ENCODE results near the gene HACD1.

Gene HACD1

DNA sequence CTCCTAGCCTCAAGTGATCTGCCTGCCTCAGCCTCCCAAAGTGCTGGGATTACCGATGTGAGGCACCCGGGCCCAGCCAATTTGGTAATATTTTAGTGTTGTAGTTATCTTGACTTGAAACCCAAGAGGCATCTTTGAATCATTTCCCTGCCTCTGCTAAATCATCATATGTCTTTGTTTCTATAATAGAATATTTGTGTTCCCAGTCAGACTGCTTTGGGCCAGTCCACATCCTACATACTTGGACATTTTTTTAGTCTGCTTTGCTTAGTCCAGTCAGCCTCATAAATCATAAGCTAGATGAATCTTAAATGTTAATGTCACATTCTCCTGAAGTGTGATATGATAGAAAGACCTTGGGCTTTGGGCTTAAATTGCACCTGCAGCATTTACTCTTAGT lies 32.7 kb upstream of the HACD1 start:
- TF ChIP-seq, protein P1, sequence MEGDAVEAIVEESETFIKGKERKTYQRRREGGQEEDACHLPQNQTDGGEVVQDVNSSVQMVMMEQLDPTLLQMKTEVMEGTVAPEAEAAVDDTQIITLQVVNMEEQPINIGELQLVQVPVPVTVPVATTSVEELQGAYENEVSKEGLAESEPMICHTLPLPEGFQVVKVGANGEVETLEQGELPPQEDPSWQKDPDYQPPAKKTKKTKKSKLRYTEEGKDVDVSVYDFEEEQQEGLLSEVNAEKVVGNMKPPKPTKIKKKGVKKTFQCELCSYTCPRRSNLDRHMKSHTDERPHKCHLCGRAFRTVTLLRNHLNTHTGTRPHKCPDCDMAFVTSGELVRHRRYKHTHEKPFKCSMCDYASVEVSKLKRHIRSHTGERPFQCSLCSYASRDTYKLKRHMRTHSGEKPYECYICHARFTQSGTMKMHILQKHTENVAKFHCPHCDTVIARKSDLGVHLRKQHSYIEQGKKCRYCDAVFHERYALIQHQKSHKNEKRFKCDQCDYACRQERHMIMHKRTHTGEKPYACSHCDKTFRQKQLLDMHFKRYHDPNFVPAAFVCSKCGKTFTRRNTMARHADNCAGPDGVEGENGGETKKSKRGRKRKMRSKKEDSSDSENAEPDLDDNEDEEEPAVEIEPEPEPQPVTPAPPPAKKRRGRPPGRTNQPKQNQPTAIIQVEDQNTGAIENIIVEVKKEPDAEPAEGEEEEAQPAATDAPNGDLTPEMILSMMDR (IDR thresholded peaks at IDR 0.05; ENCODE audit: insufficient read depth, low read depth, low read length, missing control alignments), result no peak
- DNase-seq (ENCODE audit: low read depth), result no peak
- H3K4me3 ChIP-seq (ENCODE audit: low read depth, low read length), result no peak overlapping the region

DNA sequence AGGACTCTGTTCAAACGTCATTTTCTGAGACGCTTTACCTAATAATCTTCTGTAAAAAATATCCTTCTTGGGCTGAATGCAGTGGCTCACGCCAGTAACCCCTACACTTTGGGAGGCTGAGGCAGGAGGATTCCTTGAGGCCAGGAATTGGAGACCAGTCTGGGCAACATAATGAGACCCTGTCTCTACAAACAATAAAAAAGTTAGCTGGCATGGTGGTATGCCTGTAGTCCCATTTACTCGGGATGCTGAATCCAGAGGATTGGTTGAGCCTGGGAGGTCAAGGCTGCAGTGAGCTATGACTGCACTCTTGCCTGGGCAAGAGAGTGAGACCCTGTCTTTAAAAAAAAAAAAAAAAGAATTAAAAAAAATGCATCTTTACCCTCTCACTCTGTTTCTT lies 31.9 kb upstream of the HACD1 start:
- no peak for DNase-seq (ENCODE audit: low read depth)
- no peak overlapping the region for H3K4me3 ChIP-seq (ENCODE audit: low read depth, low read length)
- TF ChIP-seq, protein P1 (IDR thresholded peaks at IDR 0.05; ENCODE audit: insufficient read depth, low read depth, low read length, missing control alignments), result no peak

DNA sequence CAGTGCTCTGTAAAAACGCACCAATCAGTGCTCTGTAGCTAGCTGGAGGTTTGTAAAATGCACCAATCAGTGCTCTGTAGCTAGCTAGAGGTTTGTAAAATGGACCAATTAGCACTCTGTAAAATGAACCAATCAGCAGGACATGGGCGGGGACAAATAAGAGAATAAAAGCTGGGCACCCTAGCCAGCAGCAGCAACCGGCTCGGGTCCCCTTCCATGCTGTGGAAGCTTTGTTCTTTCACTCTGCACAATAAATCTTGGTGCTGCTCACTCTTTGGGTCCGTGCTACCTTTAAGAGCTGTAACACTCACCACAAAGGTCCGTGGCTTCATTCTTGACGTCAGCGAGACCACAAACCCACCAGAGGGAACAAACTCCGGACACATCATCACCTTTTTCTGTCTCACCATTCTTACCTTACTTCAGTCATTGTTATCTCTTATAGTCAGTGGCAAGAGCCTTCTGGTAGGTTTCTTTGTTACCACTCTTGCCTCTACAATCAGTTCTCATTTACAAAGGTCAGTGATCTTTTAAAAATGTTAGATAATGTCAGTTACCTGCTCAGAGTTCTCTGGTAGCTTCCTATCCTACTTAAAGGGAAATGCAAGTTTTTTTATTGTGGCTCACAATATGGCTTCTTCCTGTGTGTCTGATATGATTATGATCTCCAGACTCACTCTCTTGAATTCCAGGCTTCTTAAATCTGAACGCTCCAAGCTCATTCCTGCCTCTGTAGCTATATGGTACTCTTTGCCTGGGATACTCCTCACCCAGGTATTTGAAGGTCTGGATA lies 31.3 kb upstream of the HACD1 start:
- no peak for DNase-seq (ENCODE audit: low read depth)
- H3K4me3 ChIP-seq (ENCODE audit: low read depth, low read length), result no peak overlapping the region
- TF ChIP-seq, protein P1 (IDR thresholded peaks at IDR 0.05; ENCODE audit: insufficient read depth, low read depth, low read length, missing control alignments), result no peak

DNA sequence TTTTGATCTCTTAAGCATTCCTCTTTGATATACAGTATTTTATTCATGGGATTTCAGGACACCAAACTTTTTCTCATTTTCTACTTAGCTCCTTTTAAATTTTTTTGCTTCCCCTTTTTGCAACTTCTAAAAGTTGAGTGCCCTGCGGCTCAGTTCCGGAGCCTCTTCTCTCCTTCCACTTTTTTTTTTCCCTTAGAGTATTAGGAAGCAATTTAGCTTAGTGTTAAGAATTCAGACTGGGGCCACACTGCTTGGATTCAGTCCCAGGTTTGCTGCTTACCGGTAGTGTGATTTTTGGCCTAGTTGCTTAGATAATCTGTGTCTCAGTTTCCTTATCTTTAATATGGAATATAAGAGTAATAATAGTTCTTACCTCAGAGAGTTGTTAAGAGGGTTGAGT lies 30.2 kb upstream of the HACD1 start:
- TF ChIP-seq, protein P1 (IDR thresholded peaks at IDR 0.05; ENCODE audit: insufficient read depth, low read depth, low read length, missing control alignments), result no peak
- no peak for DNase-seq (ENCODE audit: low read depth)
- no peak overlapping the region for H3K4me3 ChIP-seq (ENCODE audit: low read depth, low read length)

DNA sequence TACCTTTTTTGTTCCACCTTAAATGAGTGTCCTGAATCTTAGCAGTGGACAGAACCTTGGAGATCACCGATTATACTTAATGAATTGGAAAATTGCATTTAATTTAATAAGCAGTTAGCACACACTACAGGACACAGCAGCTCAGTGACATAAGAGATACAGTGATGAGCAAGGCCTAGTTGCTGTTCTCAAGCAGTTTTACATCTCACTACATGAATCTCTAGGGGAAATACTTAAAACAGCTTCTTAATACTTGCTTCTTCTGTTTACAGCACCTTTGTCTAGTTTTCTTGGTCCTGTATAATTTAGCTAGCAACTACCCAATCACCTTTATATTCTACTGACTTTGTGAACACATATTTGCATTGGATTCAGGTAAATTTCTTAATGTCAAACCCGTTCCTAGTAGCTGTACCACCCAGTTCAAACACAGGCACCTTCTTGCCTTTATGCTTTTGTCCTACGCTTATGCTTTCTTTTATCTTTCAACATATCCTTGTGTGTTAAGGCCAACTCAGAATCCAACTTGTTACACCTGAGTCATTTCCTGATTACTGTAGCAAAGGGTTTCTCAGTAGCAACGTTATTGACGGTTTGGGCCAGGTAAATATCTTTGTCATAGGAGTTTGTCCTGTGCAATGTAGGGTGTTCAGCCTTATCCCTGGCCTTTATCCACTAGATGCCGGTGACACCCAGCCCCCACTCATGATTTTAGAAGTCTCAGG lies 28.6 kb upstream of the HACD1 start:
- TF ChIP-seq, protein P1 (IDR thresholded peaks at IDR 0.05; ENCODE audit: insufficient read depth, low read depth, low read length, missing control alignments), result no peak
- DNase-seq (ENCODE audit: low read depth), result peak; percentile 22
- peak overlapping the region; percentile 66 for H3K4me3 ChIP-seq (ENCODE audit: low read depth, low read length)

DNA sequence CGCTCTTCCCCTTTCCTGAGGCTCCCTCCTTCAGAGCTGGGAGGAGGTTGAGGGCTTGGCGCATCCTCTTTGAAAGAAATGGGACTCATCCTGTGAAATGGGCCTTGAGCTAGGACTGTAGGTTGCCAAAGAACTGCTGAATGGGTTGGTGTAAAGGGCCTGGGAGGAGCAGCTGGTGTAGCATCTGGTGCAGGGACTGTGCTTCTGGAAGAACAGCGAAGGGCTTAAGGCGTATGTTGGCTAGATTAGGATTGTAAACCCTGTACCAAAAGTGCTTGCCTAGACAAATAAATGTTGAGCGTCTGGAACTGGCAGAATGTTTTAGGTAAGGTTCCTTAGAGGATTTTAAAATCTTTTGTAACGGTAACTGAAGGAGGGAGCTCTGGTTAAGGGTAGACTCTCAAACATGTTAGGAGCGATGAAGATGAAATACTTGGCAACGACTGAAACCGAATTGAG lies 27.3 kb upstream of the HACD1 start:
- peak overlapping the region; percentile 66 for H3K4me3 ChIP-seq (ENCODE audit: low read depth, low read length)
- peak; percentile 30 for DNase-seq (ENCODE audit: low read depth)
- TF ChIP-seq, protein P1 (IDR thresholded peaks at IDR 0.05; ENCODE audit: insufficient read depth, low read depth, low read length, missing control alignments), result no peak

All from GM12865 (cell line).